ENCODE results near the gene RECQL5. TPM values are rescaled to one million over a fixed set of nuclear protein-coding genes. Genes with fewer than 3 reads are reported as not detected.

RECQL5 gene
- total RNA-seq, 1 donor from 2014 or later, result 26.0 TPM

- no peak for ATAC-seq
- DNase-seq (ENCODE audit: low spot score), result no peak
Observed at GRCh38 chr17:75634754-75635609, 32.0 kb downstream of the RECQL5 start.

- ATAC-seq, result no peak
- DNase-seq (ENCODE audit: low spot score), result no peak
Observed at GRCh38 chr17:75634376-75634740, 32.6 kb downstream of the RECQL5 start.

- ATAC-seq, result peak; percentile 85
- peak; percentile 84 for DNase-seq (ENCODE audit: low spot score)
Observed at GRCh38 chr17:75633486-75634375, 33.2 kb downstream of the RECQL5 start.

GRCh38 chr17:75632863-75633485 is 34.0 kb downstream of the RECQL5 start, which contains the start of gene SMIM5:
Gene SMIM5 (plus strand): TSS chr17:75633434. CDS start chr17:75640202, 6,768 bp downstream.
- ATAC-seq, result peak; percentile 85
- peak; percentile 80 for DNase-seq (ENCODE audit: low spot score)

GRCh38 chr17:75632428-75632827 is 34.5 kb downstream of the RECQL5 start:
- ATAC-seq (no peak), DNase-seq (ENCODE audit: low spot score) (no peak)

- no peak for ATAC-seq
- no peak for DNase-seq (ENCODE audit: low spot score)
Observed at GRCh38 chr17:75631353-75631752, 35.6 kb downstream of the RECQL5 start.

- no peak for DNase-seq (ENCODE audit: low spot score)
- ATAC-seq, result no peak
Observed at GRCh38 chr17:75630071-75630917, 36.7 kb downstream of the RECQL5 start.

GRCh38 chr17:75629157-75629556 is 37.8 kb downstream of the RECQL5 start:
- DNase-seq (ENCODE audit: low spot score) (no peak), ATAC-seq (no peak)

GRCh38 chr17:75628425-75628824 is 38.5 kb downstream of the RECQL5 start:
- DNase-seq (ENCODE audit: low spot score) (no peak), ATAC-seq (no peak)

GRCh38 chr17:75627094-75627493 is 39.9 kb downstream of the RECQL5 start:
- DNase-seq (ENCODE audit: low spot score) (no peak), ATAC-seq (no peak)

GRCh38 chr17:75626496-75627038 is 40.4 kb downstream of the RECQL5 start:
- DNase-seq (ENCODE audit: low spot score), result no peak
- ATAC-seq, result no peak

GRCh38 chr17:75625813-75626486 is 41.0 kb downstream of the RECQL5 start:
- peak; percentile 47 for ATAC-seq
- no peak for DNase-seq (ENCODE audit: low spot score)

- no peak for DNase-seq (ENCODE audit: low spot score)
- ATAC-seq, result no peak
Observed at GRCh38 chr17:75624714-75625345, 42.1 kb downstream of the RECQL5 start.

GRCh38 chr17:75624021-75624420 is 42.9 kb downstream of the RECQL5 start:
- ATAC-seq (no peak), DNase-seq (ENCODE audit: low spot score) (no peak)

GRCh38 chr17:75623386-75623785 is 43.6 kb downstream of the RECQL5 start:
- ATAC-seq, result no peak

GRCh38 chr17:75622771-75623273 is 44.1 kb downstream of the RECQL5 start:
- DNase-seq (ENCODE audit: low spot score) (no peak), ATAC-seq (no peak)

More at GRCh38 chr17:75623386-75623785, 43.6 kb downstream of the RECQL5 start:
- DNase-seq (ENCODE audit: low spot score), result no peak

GRCh38 chr17:75622076-75622475 is 44.9 kb downstream of the RECQL5 start:
- DNase-seq (ENCODE audit: low spot score), result no peak

GRCh38 chr17:75621489-75621888 is 45.5 kb downstream of the RECQL5 start:
- ATAC-seq, result no peak
- DNase-seq (ENCODE audit: low spot score), result no peak

More at GRCh38 chr17:75622076-75622475, 44.9 kb downstream of the RECQL5 start:
- ATAC-seq, result no peak

All from left lobe of liver (tissue), 2 donors.